GM19455 (cell line): ENCODE data around the gene OR13F1.
"Not testable (repeated sequence)": the region's sequence is repeated elsewhere in the genome, so short reads cannot be mapped to it uniquely, and the experiment has no call there.

Source experiments
- ATAC-seq: cut with Tn5 transposase; IDR thresholded peaks from one replicate; pipeline ENCODE4 v1.9.1; 2021; ENCODE audit not compliant: unreplicated experiment

The OR13F1 gene

GRCh38 chr9:104503963-104504362 lies at the start of gene OR13F1:
Gene OR13F1, plus strand, starts transcription at chr9:104504263. Its CDS starts 0 bp downstream, at chr9:104504263.
- ATAC-seq: no peak

- ATAC-seq: no peak
Observed at GRCh38 chr9:104456831-104457230, 47.2 kb upstream of the OR13F1 start.

- no peak for ATAC-seq
Observed at GRCh38 chr9:104463864-104464263, 40.2 kb upstream of the OR13F1 start.

GRCh38 chr9:104468261-104468660 lies 35.8 kb upstream of the OR13F1 start:
- no peak for ATAC-seq

- ATAC-seq: no peak
Observed at GRCh38 chr9:104482921-104483570, 21.0 kb upstream of the OR13F1 start.

- no peak for ATAC-seq
Observed at GRCh38 chr9:104485014-104485413, 19.0 kb upstream of the OR13F1 start.

GRCh38 chr9:104494808-104495207 lies 9.3 kb upstream of the OR13F1 start:
- ATAC-seq: no peak

- ATAC-seq: no peak
Observed at GRCh38 chr9:104503440-104503839, 623 bp upstream of the OR13F1 start.

- no peak for ATAC-seq
Observed at GRCh38 chr9:104506565-104506964, 2.5 kb downstream of the OR13F1 start.

- ATAC-seq: no peak
Observed at GRCh38 chr9:104514901-104515300, 10.8 kb downstream of the OR13F1 start.

- not testable (repeated sequence) for ATAC-seq
Observed at GRCh38 chr9:104520241-104520640, 16.2 kb downstream of the OR13F1 start.

- ATAC-seq: no peak
Observed at GRCh38 chr9:104527109-104527508, 23.0 kb downstream of the OR13F1 start, which contains the start of gene OR13C4. Gene OR13C4, minus strand, starts transcription at chr9:104527209. Its CDS starts 0 bp downstream, at chr9:104527209.

- no peak for ATAC-seq
Observed at GRCh38 chr9:104536756-104537155, 32.7 kb downstream of the OR13F1 start, which contains the start of gene OR13C3. Gene OR13C3, minus strand, starts transcription at chr9:104536856. Its CDS starts 133 bp downstream, at chr9:104536723.

GRCh38 chr9:104539275-104539674 lies 35.2 kb downstream of the OR13F1 start:
- no peak for ATAC-seq

- no peak for ATAC-seq
Observed at GRCh38 chr9:104544644-104545043, 40.6 kb downstream of the OR13F1 start.

GRCh38 chr9:104553261-104553660 lies 49.2 kb downstream of the OR13F1 start:
- no peak for ATAC-seq
